K562 (cell line): ENCODE data around the gene TBC1D2B. TPM values are rescaled to one million over a fixed set of nuclear protein-coding genes. Genes with fewer than 3 reads are reported as not detected.

Experiments
- ATAC-seq: fragments of 200-7000 bp; cut with Tn5 transposase; 3 replicates; pipeline ENCODE4 v1.9.1; 2020; ENCODE audit warnings: moderate library complexity
- BruUV-seq: library from RNA; stranded (reverse); fragments of 400-500 nt; replicated peaks from 2 replicates; lab custom pipeline; 2021; lab: Mats Ljungman, UMichigan
- CTCF ChIA-PET: fragments of 300-600 bp; formaldehyde crosslinking; extraction: SDS; loops from one replicate; lab custom pipeline; 2021; ENCODE audit warnings: low intra/inter-chr PET ratio; lab: Yijun Ruan, JAX
- POLR2A ChIA-PET: fragments of 300-600, 350-650 bp; sonication (Branson Sonifier 250); formaldehyde crosslinking; extraction: SDS; loops from one replicate; lab custom pipeline; 2021; ENCODE audit warnings: antibody characterized with exemption, inconsistent platforms; lab: Yijun Ruan, JAX
- DNase-seq, 4 experiments: peaks; one replicate each; pipeline versions ENCODE4 v3.0.0 to v3.0.0-alpha.2; 2011 to 2018; ENCODE audit warnings: low spot score in 3 of 4, mixed read lengths in 3 of 4; ENCODE audit errors: extremely low read depth in 1 of 4
- FAIRE-seq: peaks from 2 replicates; lab custom pipeline; 2011; peaks lifted over from hg19 to GRCh38; lab: Jason Lieb, UNC
- H2AFZ ChIP-seq: 2 replicates; pipeline ENCODE4 v1.6.0; 2011; ENCODE audit warnings: low read depth, low read length, control low read depth, inconsistent platforms
- H3K27ac ChIP-seq: fragments of 200-600 bp; 3 replicates; pipeline ENCODE4 v1.8.0; 2011; ENCODE audit warnings: low read depth, mild to moderate bottlenecking, control low read depth, inconsistent platforms, low read length, moderate library complexity, mixed read lengths; ENCODE audit errors: extremely low read depth
- H3K27me3 ChIP-seq, 2 experiments: fragments of 300-600 bp in 1 of 2; 2 replicates in 1 of 2; 3 replicates in 1 of 2; pipeline versions ENCODE4 v1.6.0 to v1.8.0; 2011; ENCODE audit warnings: inconsistent platforms in 2 of 2, low read length in 2 of 2, mild to moderate bottlenecking in 1 of 2, mixed read lengths in 1 of 2, moderate library complexity in 1 of 2; ENCODE audit not compliant: control insufficient read depth in 2 of 2, insufficient read depth in 2 of 2
- H3K36me3 ChIP-seq: fragments of 300-600 bp; 3 replicates; pipeline ENCODE4 v1.8.0; 2011; ENCODE audit warnings: mild to moderate bottlenecking, low read length, inconsistent platforms; ENCODE audit not compliant: control insufficient read depth, insufficient read depth
- H3K4me1 ChIP-seq, 2 experiments: fragments of 200-600 bp in 1 of 2; replicated peaks in 1 of 2; 2 replicates in 1 of 2; 3 replicates in 1 of 2; pipeline versions ENCODE4 v1.5.1 to v1.8.0; 2011; ENCODE audit warnings: inconsistent platforms in 2 of 2, low read length in 2 of 2, mild to moderate bottlenecking in 1 of 2, mixed read lengths in 1 of 2, moderate library complexity in 1 of 2; ENCODE audit not compliant: control insufficient read depth in 2 of 2, insufficient read depth in 2 of 2
- H3K4me2 ChIP-seq: 2 replicates; pipeline ENCODE4 v1.6.1; 2011; ENCODE audit warnings: low read length, control low read depth, inconsistent platforms, mixed read lengths; ENCODE audit not compliant: insufficient read depth
- H3K4me3 ChIP-seq: fragments of 200-600 bp; sonication (generic), shearing (Covaris generic); 2 replicates; pipeline ENCODE4 v1.5.1; 2016; ENCODE audit warnings: control low read depth, inconsistent platforms
- H3K79me2 ChIP-seq: fragments of 200-600 bp; 3 replicates; pipeline ENCODE4 v1.8.0; 2011; ENCODE audit warnings: low read length, inconsistent platforms; ENCODE audit not compliant: control insufficient read depth, insufficient read depth
- H3K9ac ChIP-seq, 2 experiments: 2 replicates each; pipeline versions ENCODE4 v1.6.0 to v1.6.1; 2011; ENCODE audit warnings: low read depth in 2 of 2, low read length in 2 of 2, control low read depth in 1 of 2, inconsistent platforms in 1 of 2, mild to moderate bottlenecking in 1 of 2, mixed read lengths in 1 of 2; ENCODE audit not compliant: insufficient read depth in 1 of 2
- H3K9me1 ChIP-seq: one replicate; pipeline ENCODE4 v1.6.0; 2011; ENCODE audit warnings: inconsistent platforms, mild to moderate bottlenecking, low read length, moderate library complexity; ENCODE audit not compliant: control insufficient read depth, insufficient read depth
- H3K9me3 ChIP-seq: replicated peaks from 2 replicates; pipeline ENCODE4 v1.5.1; 2011; ENCODE audit warnings: low read depth, low read length, inconsistent platforms; ENCODE audit not compliant: control insufficient read depth, insufficient read depth
- H4K20me1 ChIP-seq: replicated peaks from 2 replicates; pipeline ENCODE4 v1.6.1; 2011; ENCODE audit warnings: low read length, inconsistent platforms, mixed read lengths; ENCODE audit not compliant: control insufficient read depth, insufficient read depth
- CREBBP ChIP-seq: IDR thresholded peaks from one replicate; pipeline ENCODE4 v1.6.1; 2012; ENCODE audit warnings: low read depth, mild to moderate bottlenecking, control low read depth, inconsistent platforms, low read length
- IRF2 ChIP-seq: sonication (generic); formaldehyde crosslinking; IDR thresholded peaks from 2 replicates; pipeline ENCODE4 v1.8.1; 2022; ENCODE audit warnings: mild to moderate bottlenecking, missing genetic modification reagents
- JUN ChIP-seq, 2 experiments: sonication (generic) in 1 of 2; formaldehyde crosslinking in 1 of 2; IDR thresholded peaks; 2 replicates each; pipeline versions ENCODE4 v1.6.1 to v1.8.0; 2012 to 2022; ENCODE audit warnings: borderline replicate concordance in 2 of 2, mild to moderate bottlenecking in 2 of 2, improper control_type of control experiment in 1 of 2, low read depth in 1 of 2, low read length in 1 of 2, missing genetic modification reagents in 1 of 2
- NFXL1 ChIP-seq: fragments of 450-650 bp; formaldehyde crosslinking; IDR thresholded peaks from 2 replicates; pipeline ENCODE4 v1.4.0; 2021; ENCODE audit warnings: mild to moderate bottlenecking
- RBM17 ChIP-seq: fragments of 200-400 bp; formaldehyde crosslinking; IDR thresholded peaks from 2 replicates; pipeline ENCODE4 v1.6.1; 2017; ENCODE audit warnings: low read depth, mild to moderate bottlenecking, low read length, borderline replicate concordance
- SMARCC2 ChIP-seq: fragments of 450-650 bp; IDR thresholded peaks from 2 replicates; pipeline ENCODE4 v1.6.1; 2017; ENCODE audit warnings: antibody characterized with exemption, moderate library complexity, mild to moderate bottlenecking, low read depth
- WGBS: fragments of 100-300 bp; shearing (Covaris generic); methylation state at CpG from one replicate; pipeline ENCODE4 v1.1.6; 2016; ENCODE audit warnings: low coverage, mixed read lengths; ENCODE audit not compliant: insufficient coverage; ENCODE audit errors: missing lambda C conversion rate; 5-methylcytosine and 5-hydroxymethylcytosine counted together
- in situ Hi-C: fragments of 300-500 bp; cut with MboI; formaldehyde crosslinking; loops from 4 replicates; pipeline ENCODE4 v1.15.0; 2018; ENCODE audit warnings: inconsistent platforms, mixed read lengths
- intact Hi-C: fragments of 100-400 bp; cut with micrococcal nuclease; formaldehyde crosslinking; loops from 2 replicates; pipeline ENCODE4 v1.14.2; 2022
- polyA plus RNA-seq, 8 experiments: library from polyadenylated mRNA; depleted of rRNA in 4 of 8; stranded (reverse) in 5 of 8; unstranded in 3 of 8; fragments of >200 nt; fragmentation: Nextera tagmentation in 2 of 8; fragmentation: Illumina TruSeq in 1 of 8; extraction: Ambion mirVana in 2 of 8; extraction: Trizol in 1 of 8; gene quantifications; 2 replicates each; pipeline versions ENCODE4 v1.2.1 to v1.2.3, GENCODE V29; 2011 to 2014; ENCODE audit warnings: inconsistent platforms in 1 of 8, missing spikeins in 1 of 8
- total RNA-seq, 7 experiments: library from RNA; depleted of rRNA in 6 of 7; stranded (reverse); fragments of >200 nt in 6 of 7; fragmentation: Illumina TruSeq in 2 of 7; extraction: Trizol in 2 of 7; gene quantifications; 2 replicates each; pipeline versions ENCODE4 v1.2.1 to v1.2.3, GENCODE V29; 2011 to 2021; ENCODE audit warnings: low replicate concordance in 1 of 7
- TF ChIP-seq, protein P1 (sequence below): sonication (generic); formaldehyde crosslinking; IDR thresholded peaks from 2 replicates; pipeline ENCODE4 v1.8.0; 2022; ENCODE audit warnings: missing genetic modification reagents, mild to moderate bottlenecking, borderline replicate concordance
- TF ChIP-seq, protein P2 (sequence below): fragments of 450-650 bp; formaldehyde crosslinking; IDR thresholded peaks from 2 replicates; pipeline ENCODE4 v1.4.0; 2020; ENCODE audit warnings: mild to moderate bottlenecking, moderate library complexity

Gene TBC1D2B
- total and polyA plus RNA-seq, 9 of the 15 experiments (the other 6 are each of a cell fraction or from before 2014, with no cell fraction given): 0.15 to 16.3 (median 8.9) TPM

- intact Hi-C loops (no loop called here), in situ Hi-C loops (loop anchor here (5.0 kb wide), 3 partner anchors 86 to 149 kb away; no protein-coding TSS in a partner anchor)
- Histone ChIP-seq H2AFZ (no peak overlapping the region), H3K36me3 (no peaks in the 10 kb centered on the region), H3K79me2 (no peaks in the 10 kb centered on the region), H3K4me3 (no peak overlapping the region), H3K9me3 (no peaks in the 10 kb centered on the region), H3K4me2 (no peak overlapping the region), H4K20me1 (peaks cover 7% of the 10 kb centered on the region; the same call in 1 of the 2 replicates), H3K9ac (no peak overlapping the region), H3K4me1 (peaks cover 0 to 3% of the 10 kb centered on the region in 2 experiments; a peak in 1 of 5 replicates), H3K27ac (no peak overlapping the region)
- CTCF ChIA-PET: no interaction called here
- BruUV-seq: no TSS peak
- 23% methylated on average over 10 of the region's 10 CpGs for WGBS
- FAIRE-seq: no peak
- POLR2A ChIA-PET: interaction anchor here (0.6 kb wide), 1 partner anchor 140 kb away, joined by 3 read pairs; no protein-coding TSS in a partner anchor
- no peak for ATAC-seq
- TF ChIP-seq RBM17 (no peak), SMARCC2 (no peak), NFXL1 (no peak), CREBBP (no peak), IRF2 (CRISPR knock-in tag) (no peak), JUN (IDR thresholded peaks at IDR 0.05; ENCODE audit: borderline replicate concordance, low read depth, low read length) (no peak), JUN (CRISPR knock-in tag; IDR thresholded peaks at IDR 0.05; ENCODE audit: borderline replicate concordance) (no peak)
- TF ChIP-seq, protein P1, sequence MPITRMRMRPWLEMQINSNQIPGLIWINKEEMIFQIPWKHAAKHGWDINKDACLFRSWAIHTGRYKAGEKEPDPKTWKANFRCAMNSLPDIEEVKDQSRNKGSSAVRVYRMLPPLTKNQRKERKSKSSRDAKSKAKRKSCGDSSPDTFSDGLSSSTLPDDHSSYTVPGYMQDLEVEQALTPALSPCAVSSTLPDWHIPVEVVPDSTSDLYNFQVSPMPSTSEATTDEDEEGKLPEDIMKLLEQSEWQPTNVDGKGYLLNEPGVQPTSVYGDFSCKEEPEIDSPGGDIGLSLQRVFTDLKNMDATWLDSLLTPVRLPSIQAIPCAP (CRISPR knock-in tag): no peak
- TF ChIP-seq, protein P2, sequence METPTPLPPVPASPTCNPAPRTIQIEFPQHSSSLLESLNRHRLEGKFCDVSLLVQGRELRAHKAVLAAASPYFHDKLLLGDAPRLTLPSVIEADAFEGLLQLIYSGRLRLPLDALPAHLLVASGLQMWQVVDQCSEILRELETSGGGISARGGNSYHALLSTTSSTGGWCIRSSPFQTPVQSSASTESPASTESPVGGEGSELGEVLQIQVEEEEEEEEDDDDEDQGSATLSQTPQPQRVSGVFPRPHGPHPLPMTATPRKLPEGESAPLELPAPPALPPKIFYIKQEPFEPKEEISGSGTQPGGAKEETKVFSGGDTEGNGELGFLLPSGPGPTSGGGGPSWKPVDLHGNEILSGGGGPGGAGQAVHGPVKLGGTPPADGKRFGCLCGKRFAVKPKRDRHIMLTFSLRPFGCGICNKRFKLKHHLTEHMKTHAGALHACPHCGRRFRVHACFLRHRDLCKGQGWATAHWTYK (CRISPR knock-in tag): no peak
- TF ChIP-seq, all 486 proteins: peak for 0
- no peak for DNase-seq
- Histone ChIP-seq H3K9me1 (no peaks in the 10 kb centered on the region), H3K27me3 (no peaks in the 10 kb centered on the region)
Observed at GRCh38 chr15:78110916-78111475, 33.5 kb upstream of the TBC1D2B start.
